Sciatic nerve (tissue), 2 donors: ENCODE data around the gene ST6GAL2. TPM values are rescaled to one million over a fixed set of nuclear protein-coding genes. Genes with fewer than 3 reads are reported as not detected.
A peak's percentile ranks its signal among the peaks of the same experiment; 100 is the strongest.

Experiments
- ATAC-seq: fragments of 200-7000 bp; cut with Tn5 transposase; one replicate; pipeline ENCODE4 v1.9.1; 2020; ENCODE audit warnings: mild to moderate bottlenecking, moderate library complexity
- DNase-seq: peaks from one replicate; pipeline ENCODE4 v3.0.0-alpha.2; 2020; ENCODE audit warnings: low spot score
- intact Hi-C: fragments of 100-400 bp; cut with DNase I; formaldehyde crosslinking; loops from one replicate; pipeline ENCODE4 v1.14.2; 2022
- total RNA-seq: library from RNA; stranded (reverse); fragmentation: NEBNext Ultra II Directional; extraction: Animal tissue kit (Norgen Biotek cat#: 25700); gene quantifications from one replicate; pipeline ENCODE4 v1.2.1, GENCODE V29; 2021
- donor health status: DM: no; HTN: no; CAD: no.
- donor health status: DM: no; HTN: no; CAD: no.

The ST6GAL2 gene, protein sequence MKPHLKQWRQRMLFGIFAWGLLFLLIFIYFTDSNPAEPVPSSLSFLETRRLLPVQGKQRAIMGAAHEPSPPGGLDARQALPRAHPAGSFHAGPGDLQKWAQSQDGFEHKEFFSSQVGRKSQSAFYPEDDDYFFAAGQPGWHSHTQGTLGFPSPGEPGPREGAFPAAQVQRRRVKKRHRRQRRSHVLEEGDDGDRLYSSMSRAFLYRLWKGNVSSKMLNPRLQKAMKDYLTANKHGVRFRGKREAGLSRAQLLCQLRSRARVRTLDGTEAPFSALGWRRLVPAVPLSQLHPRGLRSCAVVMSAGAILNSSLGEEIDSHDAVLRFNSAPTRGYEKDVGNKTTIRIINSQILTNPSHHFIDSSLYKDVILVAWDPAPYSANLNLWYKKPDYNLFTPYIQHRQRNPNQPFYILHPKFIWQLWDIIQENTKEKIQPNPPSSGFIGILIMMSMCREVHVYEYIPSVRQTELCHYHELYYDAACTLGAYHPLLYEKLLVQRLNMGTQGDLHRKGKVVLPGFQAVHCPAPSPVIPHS
- not detected for total RNA-seq

DNA sequence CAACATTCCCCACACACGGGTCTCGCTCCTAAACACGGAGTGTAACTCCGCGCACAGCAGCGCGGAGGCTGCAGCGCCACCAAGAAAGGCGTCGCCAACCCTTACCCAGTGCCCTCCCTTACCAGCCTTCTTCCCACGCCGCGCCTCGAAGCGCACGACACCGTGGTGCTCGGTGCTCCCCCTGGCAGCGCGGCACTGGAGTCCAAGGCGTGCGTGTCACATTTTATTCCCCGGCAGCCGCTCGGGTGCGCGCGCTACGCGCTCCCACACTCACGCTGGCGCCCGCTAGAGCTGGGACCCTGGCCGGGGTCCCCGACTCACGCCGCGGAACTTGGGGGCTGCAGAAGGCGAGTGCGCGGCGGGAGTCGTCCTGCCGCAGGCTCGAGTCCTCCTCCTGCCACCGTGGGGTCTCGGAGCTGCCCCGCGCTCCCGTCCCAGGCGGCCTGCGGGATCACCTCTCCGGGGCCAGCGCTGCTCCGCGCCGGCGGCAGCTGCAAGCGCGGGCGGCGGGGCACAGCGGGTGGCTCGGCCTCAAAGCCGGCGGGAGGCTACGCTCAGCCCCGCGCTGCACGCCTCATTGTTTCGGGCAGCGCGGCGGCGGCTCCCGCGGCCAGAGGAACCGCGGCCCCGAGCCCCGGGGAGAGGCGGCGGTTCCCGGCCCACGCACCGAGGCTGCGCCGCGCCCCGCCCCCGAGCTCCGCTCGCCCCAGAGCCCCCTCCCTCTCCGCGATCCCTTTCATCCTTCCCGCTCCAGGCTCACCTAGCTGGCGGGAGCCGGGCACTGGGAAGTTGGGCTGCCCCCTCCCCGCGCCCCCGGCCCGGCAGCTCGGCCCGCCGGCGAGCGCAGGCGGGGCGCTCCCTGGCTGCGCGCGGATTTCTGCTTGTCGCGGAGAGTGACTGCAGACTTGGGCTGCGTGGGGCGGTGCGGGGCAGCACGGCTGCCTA, at the start of gene ST6GAL2:
Gene ST6GAL2, minus strand, starts transcription at position 197 of the 945 bp plus-strand sequence. CDS start 42,190 bp downstream, outside the sequence.
- DNase-seq (no peak), ATAC-seq (peak; percentile 50)
- intact Hi-C loops, result no loop called here

DNA sequence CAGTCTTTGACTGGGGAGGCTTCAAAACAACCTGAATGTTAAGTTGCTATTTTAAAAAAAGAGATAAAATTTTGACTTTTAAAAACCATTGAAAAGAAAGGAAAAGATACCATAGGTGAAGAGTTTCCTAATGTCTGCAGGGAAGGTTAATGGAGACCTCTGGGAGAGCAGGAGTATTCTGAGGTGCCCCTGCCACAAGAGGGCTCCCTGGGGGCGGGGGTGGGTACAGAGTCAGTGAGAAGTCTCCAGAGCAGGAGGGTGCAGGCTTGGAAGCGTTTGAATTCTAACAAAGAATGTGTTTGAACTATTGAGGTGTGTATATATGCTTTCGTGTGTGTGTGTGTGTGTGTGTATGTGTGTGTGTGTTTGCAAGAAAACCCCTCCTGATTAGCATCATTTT, 46.7 kb upstream of the ST6GAL2 start:
- ATAC-seq (no peak), DNase-seq (no peak)
- intact Hi-C loops, result no loop called here

GRCh38 chr2:106931717-106932335, 45.9 kb upstream of the ST6GAL2 start:
- DNase-seq (no peak), ATAC-seq (no peak)
- intact Hi-C loops, result no loop called here

- DNase-seq (no peak), ATAC-seq (no peak)
- intact Hi-C loops, result loop anchor here (5.0 kb wide), 1 partner anchor 1436 kb away; no protein-coding TSS in a partner anchor
These were observed 35.5 kb upstream of the ST6GAL2 start for GRCh38 chr2:106921451-106921850.

GRCh38 chr2:106919012-106919411, 33.0 kb upstream of the ST6GAL2 start:
- DNase-seq (no peak), ATAC-seq (no peak)
- intact Hi-C loops, result no loop called here

DNA sequence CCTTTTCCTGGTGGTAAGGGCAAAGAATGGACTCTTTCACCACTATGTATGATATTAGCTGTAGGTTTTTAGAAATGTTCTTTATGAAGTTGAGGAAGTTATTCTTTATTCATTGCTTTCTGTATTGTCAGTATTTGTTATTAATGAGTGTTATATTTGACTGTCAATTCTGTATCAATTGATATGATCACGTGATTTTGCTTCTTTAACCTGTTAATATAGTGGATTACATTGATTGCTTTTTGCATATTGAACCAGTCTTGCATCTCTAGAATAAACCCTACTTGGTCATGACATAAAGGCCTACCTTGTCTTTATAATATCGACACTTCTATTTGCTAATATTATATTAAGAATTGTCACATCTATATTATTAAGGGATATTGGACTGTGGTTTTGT, 18.3 kb upstream of the ST6GAL2 start:
- intact Hi-C loops, result no loop called here
- no peak for ATAC-seq

DNA sequence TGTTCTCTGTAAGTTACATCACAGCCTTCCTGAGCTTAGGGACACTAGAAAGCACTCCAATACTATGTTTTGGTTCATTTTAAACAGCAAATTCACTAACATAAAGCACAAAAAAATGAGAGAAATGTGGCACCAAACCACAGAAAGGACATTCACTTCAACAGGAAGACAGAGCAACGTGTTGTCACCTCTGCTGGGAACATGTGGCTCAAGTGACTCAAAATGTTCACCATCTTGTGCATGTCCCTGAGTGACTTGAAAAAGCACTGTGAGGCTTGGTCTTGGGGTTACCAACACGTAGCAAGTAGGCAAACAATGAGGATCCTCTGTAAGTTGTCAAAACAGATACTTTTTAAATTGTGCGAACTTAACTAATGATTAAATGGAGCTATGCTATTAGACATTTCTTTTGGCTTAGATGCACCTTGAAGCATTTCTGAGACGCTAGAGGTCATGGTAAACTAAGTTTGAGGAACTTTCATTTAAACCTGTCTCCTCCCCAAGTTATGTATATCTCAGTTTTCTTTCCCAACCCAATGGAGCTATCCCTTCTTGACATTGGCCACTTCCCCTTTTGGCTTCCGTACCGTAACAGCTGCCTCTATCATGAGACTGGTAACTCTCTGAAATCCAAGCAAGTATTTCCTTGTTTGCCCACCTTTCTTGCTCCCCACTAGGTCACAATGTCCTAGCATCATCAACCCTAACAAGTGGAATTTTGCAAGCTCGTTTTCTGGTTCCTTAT, 14.0 kb upstream of the ST6GAL2 start:
- no peak for DNase-seq
- no peak for ATAC-seq
- intact Hi-C loops, result no loop called here

More for the DNA sequence above, 18.3 kb upstream of the ST6GAL2 start:
- no peak for DNase-seq

- DNase-seq (no peak), ATAC-seq (no peak)
- intact Hi-C loops, result no loop called here
These were observed 8.6 kb upstream of the ST6GAL2 start for GRCh38 chr2:106894545-106894944.

- intact Hi-C loops, result no loop called here
- DNase-seq (no peak), ATAC-seq (no peak)
These were observed 6.1 kb upstream of the ST6GAL2 start for GRCh38 chr2:106892048-106892447.

GRCh38 chr2:106890606-106891005, 4.6 kb upstream of the ST6GAL2 start:
- intact Hi-C loops, result no loop called here
- ATAC-seq, result no peak
- no peak for DNase-seq

DNA sequence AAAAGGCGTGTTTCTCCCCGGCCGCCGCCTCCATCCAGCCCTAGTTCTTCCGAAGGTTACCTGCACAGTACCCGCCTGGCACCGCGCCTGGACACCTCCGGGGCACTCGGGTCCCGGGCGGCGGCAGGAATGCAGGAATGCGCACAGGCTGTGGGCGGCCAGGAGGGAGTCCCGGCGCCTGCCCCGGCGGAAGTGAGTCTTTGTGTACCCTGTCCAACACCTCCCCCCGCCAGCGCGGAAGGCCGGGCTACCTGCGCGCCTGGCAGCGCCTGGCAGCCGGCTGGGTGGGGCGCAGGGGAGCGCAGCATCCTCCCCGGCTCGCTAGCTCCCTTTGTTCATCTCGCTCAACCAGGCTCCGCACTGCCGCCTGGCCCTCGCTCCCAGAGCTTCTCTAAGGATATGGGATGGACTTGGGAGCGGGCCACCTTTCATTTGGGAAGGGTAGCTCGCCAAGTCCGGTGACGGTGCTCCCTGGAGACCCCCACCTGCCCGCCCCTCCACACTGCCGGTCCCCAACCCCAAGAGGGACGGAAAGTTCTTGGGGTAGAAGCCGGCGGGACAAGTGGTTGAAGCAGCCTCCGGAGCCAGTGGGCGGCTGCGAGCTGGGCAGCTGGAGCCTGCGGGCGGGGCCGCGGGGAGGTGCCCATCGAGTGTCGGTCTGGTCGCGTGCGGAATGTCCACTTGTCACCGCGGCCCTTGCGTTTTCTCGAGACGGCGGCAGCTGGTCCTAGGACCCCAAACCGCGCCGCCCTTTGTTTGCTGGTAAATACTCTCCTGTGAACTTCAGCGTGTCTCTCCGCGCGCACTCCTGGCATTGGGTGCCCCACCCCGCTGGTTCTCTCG, 1.2 kb upstream of the ST6GAL2 start:
- intact Hi-C loops, result no loop called here
- DNase-seq, result no peak
- ATAC-seq, result peak; percentile 17

DNA sequence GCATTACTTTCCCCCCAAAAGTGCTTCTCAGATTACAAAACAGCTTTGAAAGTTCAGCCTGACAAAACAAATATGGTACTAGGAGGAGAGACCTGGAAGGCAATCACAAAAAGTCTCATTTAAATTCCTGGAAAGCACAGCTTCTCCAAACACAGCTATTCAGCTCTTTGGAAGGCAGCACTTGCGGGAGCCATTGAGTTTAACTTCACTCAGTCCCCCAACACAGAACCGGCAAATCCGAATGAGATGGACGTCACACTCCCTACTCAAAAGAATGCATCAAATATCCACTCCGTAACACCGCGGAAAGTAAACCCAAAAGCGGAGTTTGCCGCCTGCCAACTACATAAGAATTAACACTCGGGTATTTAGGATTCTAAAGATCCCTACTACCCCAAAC, 638 bp downstream of the ST6GAL2 start:
- intact Hi-C loops, result no loop called here

DNA sequence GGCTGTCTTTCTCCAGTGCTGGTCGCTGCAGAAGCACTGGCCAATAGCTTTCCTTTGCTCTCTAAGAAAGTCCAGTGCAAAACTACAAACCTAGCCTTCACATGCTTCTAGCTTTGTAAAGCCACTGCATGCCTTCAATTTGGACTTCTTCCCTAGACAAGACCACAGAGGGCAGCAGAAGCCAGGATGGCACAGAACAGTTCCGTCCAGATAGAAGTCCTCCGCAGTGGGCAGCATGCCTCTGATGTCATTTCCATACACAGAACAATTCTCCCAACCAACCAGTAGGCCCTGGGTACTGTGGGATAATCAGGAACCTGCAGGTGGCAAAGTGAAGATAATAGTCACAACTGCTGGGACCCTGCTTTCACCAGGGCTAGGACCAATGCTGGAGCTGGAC, 3.3 kb downstream of the ST6GAL2 start:
- ATAC-seq (no peak), DNase-seq (no peak)
- intact Hi-C loops, result no loop called here

More for the DNA sequence above, 638 bp downstream of the ST6GAL2 start:
- ATAC-seq (no peak), DNase-seq (no peak)

GRCh38 chr2:106878206-106878605, 7.8 kb downstream of the ST6GAL2 start:
- ATAC-seq (no peak), DNase-seq (no peak)
- intact Hi-C loops, result no loop called here

DNA sequence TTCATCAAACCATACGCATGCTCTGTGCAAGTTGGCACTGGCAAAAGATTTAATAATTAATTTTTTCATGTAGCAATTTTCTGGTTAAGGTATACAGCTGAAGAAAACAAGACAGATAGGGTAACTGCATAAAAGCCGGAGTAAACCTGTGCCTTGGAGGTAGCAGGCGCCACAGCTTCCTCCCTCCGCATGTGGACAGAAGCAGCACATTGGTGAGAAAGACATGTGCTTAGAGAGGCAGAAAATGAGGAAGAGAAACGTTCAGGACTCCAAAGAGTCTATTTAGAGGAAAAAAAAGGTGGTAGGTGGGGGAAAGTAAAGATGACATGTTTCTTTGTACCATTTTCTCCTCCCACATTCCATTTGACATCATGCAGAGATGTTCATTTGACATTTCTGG, 9.3 kb downstream of the ST6GAL2 start:
- intact Hi-C loops, result no loop called here
- no peak for DNase-seq
- no peak for ATAC-seq

GRCh38 chr2:106869512-106870275, 16.3 kb downstream of the ST6GAL2 start:
- ATAC-seq (no peak), DNase-seq (no peak)
- intact Hi-C loops, result no loop called here

DNA sequence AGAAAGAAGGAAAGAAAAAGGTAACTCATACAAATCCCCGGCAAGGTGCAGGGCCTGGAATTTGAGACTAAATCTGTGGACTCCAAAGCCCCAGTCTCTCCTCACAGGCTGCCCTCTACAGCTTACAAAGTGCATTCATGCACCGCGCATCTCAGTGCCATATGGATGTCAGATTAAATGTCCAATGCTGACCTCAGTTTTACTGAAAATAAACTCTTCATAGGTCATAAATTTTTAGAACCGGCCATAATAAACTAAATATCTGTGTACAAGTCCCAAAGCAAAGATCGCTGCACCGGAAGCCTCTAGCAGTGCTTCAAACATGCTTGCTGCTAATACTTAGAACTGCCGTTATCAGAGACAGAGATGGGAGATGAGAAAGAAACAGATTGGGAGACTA, 17.7 kb downstream of the ST6GAL2 start:
- DNase-seq (no peak), ATAC-seq (no peak)
- intact Hi-C loops, result no loop called here
